Naive thymus-derived CD8-positive, alpha-beta T cell (primary cell): ENCODE data around the gene SUCLA2. TPM values are rescaled to one million over a fixed set of nuclear protein-coding genes. Genes with fewer than 3 reads are reported as not detected.
"Not testable (repeated sequence)": the region's sequence is repeated elsewhere in the genome, so short reads cannot be mapped to it uniquely, and the experiment has no call there.

ENCODE experiments used
- ATAC-seq, 2 donors: fragments of 150-1000 bp; cut with Tn5 transposase in 1 of 2; sonication (Bioruptor Pico), chemical (Tn5 transposase) in 1 of 2; 1 replicate in 1 of 2; 2 replicates in 1 of 2; pipeline ENCODE4 v1.10.0; 2021; ENCODE audit warnings: mild to moderate bottlenecking in 2 of 2, moderate library complexity in 2 of 2
- POLR2A ChIA-PET: fragments of 350-600 bp; sonication (Branson Sonifier 250); formaldehyde crosslinking; loops from one replicate; lab custom pipeline; 2021; ENCODE audit warnings: antibody characterized with exemption; lab: Charles Lee
- DNase-seq, 10 donors: peaks; one replicate each; pipeline versions ENCODE4 v3.0.0 to v3.0.0-alpha.2; 2020 to 2022
- H3K27ac Mint-ChIP-seq, 10 donors: one replicate each; pipeline ENCODE4 v1.8.0; 2020 to 2022; ENCODE audit warnings: mild to moderate bottlenecking in 10 of 10, mixed read lengths in 10 of 10, moderate library complexity in 4 of 10, inconsistent platforms in 1 of 10
- H3K27me3 Mint-ChIP-seq, 5 donors: one replicate each; pipeline ENCODE4 v1.8.0; 2021 to 2022; ENCODE audit warnings: mixed read lengths in 5 of 5
- H3K36me3 Mint-ChIP-seq, 3 donors: one replicate each; pipeline ENCODE4 v1.8.0; 2020 to 2022; ENCODE audit warnings: mixed read lengths in 3 of 3, mild to moderate bottlenecking in 2 of 3, inconsistent platforms in 1 of 3
- H3K4me1 Mint-ChIP-seq, 4 donors: one replicate each; pipeline ENCODE4 v1.8.0; 2021 to 2022; ENCODE audit warnings: mixed read lengths in 4 of 4
- H3K4me3 Mint-ChIP-seq, 10 donors: one replicate each; pipeline ENCODE4 v1.8.0; 2020 to 2022; ENCODE audit warnings: mild to moderate bottlenecking in 10 of 10, mixed read lengths in 10 of 10, moderate library complexity in 6 of 10, inconsistent platforms in 1 of 10
- H3K9me3 Mint-ChIP-seq, 9 donors: one replicate each; pipeline ENCODE4 v1.8.0; 2020 to 2022; ENCODE audit warnings: mixed read lengths in 9 of 9, mild to moderate bottlenecking in 3 of 9, inconsistent platforms in 1 of 9, moderate library complexity in 1 of 9
- polyA plus RNA-seq, 3 donors: library from polyadenylated mRNA; unstranded; fragments of 300-500 nt; fragmentation: Illumina TruSeq; gene quantifications; one replicate each; pipeline ENCODE4 v1.2.3, GENCODE V29; 2021
- total RNA-seq, 8 experiments: library from RNA in 2 of 8; stranded (reverse) in 2 of 8; gene quantifications; one replicate each; pipeline ENCODE4 v1.2.3 and lab custom pipeline; 2021 to 2026

SUCLA2 gene
- total and polyA plus RNA-seq, 5 experiments from 2014 or later, result 14.5 to 33.4 (median 31.8) TPM

DNA sequence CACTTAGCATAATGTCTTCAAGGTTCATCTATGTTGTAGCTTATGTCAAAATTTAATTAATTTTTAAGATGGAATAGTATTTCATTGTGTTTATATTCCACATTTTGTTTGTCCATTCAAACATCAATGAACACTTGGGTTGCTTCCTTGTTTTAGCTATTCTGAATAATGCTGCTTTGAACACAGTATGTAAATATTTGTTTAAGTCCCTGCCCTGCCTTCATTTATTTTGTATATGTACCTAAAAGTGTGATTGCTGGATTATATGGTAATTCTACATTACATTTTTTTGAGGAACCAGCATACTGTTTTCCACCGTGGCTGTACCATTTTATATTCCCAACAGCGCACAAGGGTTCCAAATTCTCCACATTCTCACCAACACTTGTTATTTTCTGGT is 17.6 kb upstream of the SUCLA2 start:
- POLR2A ChIA-PET, result no interaction called here
- peaks cover 0 to 20% (median 13%) of the 10 kb centered on the region in 3 donors for H3K36me3 Mint-ChIP-seq
- peaks cover 0 to 22% (median 10%) of the 10 kb centered on the region in 4 donors for H3K4me1 Mint-ChIP-seq
- no peaks in the 10 kb centered on the region for H3K27me3 Mint-ChIP-seq
- no peak overlapping the region for H3K4me3 Mint-ChIP-seq
- H3K27ac Mint-ChIP-seq, result no peak overlapping the region
- no peaks in the 10 kb centered on the region for H3K9me3 Mint-ChIP-seq
- no peak for ATAC-seq
- no peak for DNase-seq

DNA sequence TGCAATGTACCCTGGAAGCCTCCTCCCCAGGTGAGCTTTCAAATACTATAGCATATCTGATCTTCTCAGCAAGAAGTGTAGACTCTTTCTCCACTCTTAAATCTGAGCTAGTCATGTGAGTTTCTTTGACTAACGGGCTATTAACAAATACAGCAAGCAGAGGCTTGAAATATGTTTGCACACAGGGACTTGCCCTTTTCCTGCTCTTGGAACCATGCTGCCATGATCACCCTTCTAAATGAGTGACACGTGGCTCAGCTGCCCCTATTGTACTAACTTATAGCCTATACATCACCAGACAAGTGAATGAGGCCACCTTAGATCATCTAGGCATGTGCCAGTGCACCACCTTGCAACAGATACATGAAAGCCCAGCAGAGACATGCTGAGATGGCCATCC is 13.3 kb upstream of the SUCLA2 start:
- POLR2A ChIA-PET, result no interaction called here
- Mint-ChIP-seq H3K4me3 (no peak overlapping the region), H3K36me3 (peaks cover 0 to 32% (median 22%) of the 10 kb centered on the region in 3 donors), H3K27ac (no peak overlapping the region), H3K27me3 (no peaks in the 10 kb centered on the region), H3K4me1 (peaks cover 0 to 7% (median 2%) of the 10 kb centered on the region in 4 donors), H3K9me3 (no peaks in the 10 kb centered on the region)
- ATAC-seq, result no peak
- no peak for DNase-seq

DNA sequence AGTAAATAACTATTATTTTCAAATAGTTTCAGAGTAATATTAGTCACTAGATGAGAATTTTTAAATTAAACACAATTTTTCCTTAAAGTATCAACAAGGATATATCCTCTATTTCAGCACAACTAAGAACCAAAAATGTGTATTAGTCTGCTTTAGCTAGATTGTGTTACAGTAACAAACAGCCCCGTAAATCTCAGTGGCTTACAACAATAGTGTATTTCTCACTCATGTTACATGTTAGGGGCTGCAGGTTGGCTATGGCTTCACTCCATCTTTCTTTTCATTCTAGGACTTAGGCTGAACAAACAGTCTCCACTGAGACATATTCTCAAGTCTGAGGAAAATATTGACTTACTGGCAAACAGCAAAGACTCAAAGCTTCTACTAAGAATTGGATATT is 11.6 kb upstream of the SUCLA2 start:
- H3K4me3 Mint-ChIP-seq, result no peak overlapping the region
- no peak for DNase-seq
- peaks cover 8 to 35% (median 22%) of the 10 kb centered on the region in 3 donors for H3K36me3 Mint-ChIP-seq
- no peak for ATAC-seq
- H3K4me1 Mint-ChIP-seq, result peaks cover 0 to 8% (median 4%) of the 10 kb centered on the region in 4 donors
- POLR2A ChIA-PET, result interaction anchor here (0.6 kb wide), 1 partner anchor 19 kb away, joined by 3 read pairs; no protein-coding TSS in a partner anchor
- H3K27me3 Mint-ChIP-seq, result no peaks in the 10 kb centered on the region
- H3K27ac Mint-ChIP-seq, result no peak overlapping the region
- no peaks in the 10 kb centered on the region for H3K9me3 Mint-ChIP-seq

DNA sequence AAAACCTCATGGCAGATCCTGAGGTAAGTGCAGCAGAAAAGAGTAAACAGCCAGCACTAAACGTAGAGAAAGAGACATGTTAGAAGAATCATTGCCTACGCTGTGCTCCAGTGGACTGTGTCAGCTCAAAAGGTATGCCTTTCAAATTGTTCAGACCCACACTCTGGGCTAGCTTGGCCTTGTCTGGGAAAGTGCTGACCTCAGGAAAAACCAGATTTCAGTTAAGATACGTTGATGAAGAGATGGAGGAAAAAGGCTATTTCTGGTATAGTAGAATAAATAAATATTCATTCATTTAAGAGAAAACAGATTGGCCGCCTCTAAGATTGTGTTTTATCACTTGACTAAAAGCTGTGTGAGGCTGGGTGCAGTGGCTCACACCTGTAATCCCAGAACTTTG is 9.6 kb upstream of the SUCLA2 start:
- ATAC-seq (no peak), DNase-seq (no peak)
- Mint-ChIP-seq H3K36me3 (peaks cover 8 to 35% (median 22%) of the 10 kb centered on the region in 3 donors), H3K4me1 (peaks cover 0 to 8% (median 4%) of the 10 kb centered on the region in 4 donors), H3K27me3 (no peaks in the 10 kb centered on the region), H3K9me3 (no peaks in the 10 kb centered on the region), H3K27ac (no peak overlapping the region), H3K4me3 (no peak overlapping the region)
- POLR2A ChIA-PET, result no interaction called here

DNA sequence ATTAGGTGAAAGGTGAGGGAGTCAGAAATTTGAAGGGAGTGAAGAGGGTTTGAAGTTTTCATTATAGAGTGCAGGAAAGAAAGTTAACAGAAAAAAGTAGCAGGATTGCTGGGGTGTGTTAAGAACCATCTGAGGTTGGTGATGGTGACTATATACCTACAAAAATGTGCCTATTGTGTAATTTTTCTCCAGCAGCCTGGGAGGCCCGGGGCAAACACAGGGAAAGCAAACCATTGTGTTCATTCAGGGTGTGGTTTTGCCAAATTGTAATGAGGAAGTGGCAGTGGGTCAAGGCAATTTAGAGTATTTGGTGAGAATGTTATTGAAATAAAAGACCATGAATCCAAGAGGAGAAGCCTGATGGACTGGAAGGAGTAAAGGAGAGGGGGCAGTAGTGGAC is 8.2 kb upstream of the SUCLA2 start:
- Mint-ChIP-seq H3K4me3 (no peak overlapping the region), H3K9me3 (no peaks in the 10 kb centered on the region), H3K27ac (peak overlapping the region in 3 of 10 donors; percentile 4 to 55 (median 26)), H3K27me3 (no peaks in the 10 kb centered on the region), H3K4me1 (peaks cover 0 to 8% (median 0%) of the 10 kb centered on the region in 4 donors), H3K36me3 (peaks cover 8 to 31% (median 20%) of the 10 kb centered on the region in 3 donors)
- POLR2A ChIA-PET, result no interaction called here
- no peak for DNase-seq
- ATAC-seq, result no peak

DNA sequence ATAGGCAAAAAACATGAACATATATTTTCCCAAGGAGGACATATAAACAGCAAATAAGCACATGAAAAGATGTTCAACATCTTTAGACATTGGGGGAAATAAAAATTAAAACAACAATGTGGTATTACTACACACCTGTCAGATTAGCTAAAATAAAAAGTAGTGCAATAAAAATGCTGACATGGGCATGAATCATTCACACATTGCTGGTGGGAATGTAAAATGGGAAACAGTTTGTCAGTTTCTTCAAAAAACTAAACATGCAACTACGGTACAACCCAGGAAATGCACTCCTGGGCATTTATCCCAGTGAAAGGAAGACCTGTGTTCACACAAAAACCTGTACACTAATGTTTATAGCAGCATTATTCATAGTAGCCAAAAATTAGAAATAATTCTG is 5.3 kb upstream of the SUCLA2 start:
- ATAC-seq, result no peak
- peaks cover 4 to 13% (median 8%) of the 10 kb centered on the region in 3 donors for H3K36me3 Mint-ChIP-seq
- POLR2A ChIA-PET, result interaction anchor here (0.7 kb wide), 2 partner anchors 45 to 308 kb away, joined by 3 read pairs; no protein-coding TSS in a partner anchor
- H3K4me1 Mint-ChIP-seq, result peaks cover 5 to 13% (median 5%) of the 10 kb centered on the region in 4 donors
- H3K27me3 Mint-ChIP-seq, result no peaks in the 10 kb centered on the region
- no peak for DNase-seq
- no peak overlapping the region for H3K27ac Mint-ChIP-seq
- no peak overlapping the region for H3K4me3 Mint-ChIP-seq
- no peaks in the 10 kb centered on the region for H3K9me3 Mint-ChIP-seq

DNA sequence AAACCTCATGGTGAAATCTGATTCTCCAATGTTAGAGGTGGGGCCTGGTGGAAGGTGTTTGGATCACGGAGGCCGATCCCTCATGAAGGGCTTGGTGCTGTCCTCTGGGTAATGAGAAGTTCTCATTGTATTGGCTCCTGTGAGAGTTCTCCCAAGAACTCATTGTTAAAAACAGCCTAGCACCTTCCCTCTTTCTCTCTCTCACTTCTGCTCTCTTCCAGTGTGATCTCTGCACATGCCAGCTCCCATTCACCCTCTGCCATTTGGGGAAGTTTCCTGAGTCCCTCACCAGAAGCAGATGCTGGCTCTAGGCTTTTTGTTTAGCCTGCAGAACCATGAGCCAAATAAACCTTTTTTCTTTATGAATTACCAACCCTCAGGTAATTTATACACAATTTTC is 3.1 kb upstream of the SUCLA2 start:
- Mint-ChIP-seq H3K9me3 (no peaks in the 10 kb centered on the region), H3K4me1 (peaks cover 13 to 27% (median 21%) of the 10 kb centered on the region in 4 donors), H3K36me3 (peaks cover 0 to 8% (median 5%) of the 10 kb centered on the region in 3 donors), H3K27ac (no peak overlapping the region), H3K4me3 (no peak overlapping the region), H3K27me3 (no peaks in the 10 kb centered on the region)
- ATAC-seq (no peak), DNase-seq (no peak)
- POLR2A ChIA-PET, result no interaction called here

DNA sequence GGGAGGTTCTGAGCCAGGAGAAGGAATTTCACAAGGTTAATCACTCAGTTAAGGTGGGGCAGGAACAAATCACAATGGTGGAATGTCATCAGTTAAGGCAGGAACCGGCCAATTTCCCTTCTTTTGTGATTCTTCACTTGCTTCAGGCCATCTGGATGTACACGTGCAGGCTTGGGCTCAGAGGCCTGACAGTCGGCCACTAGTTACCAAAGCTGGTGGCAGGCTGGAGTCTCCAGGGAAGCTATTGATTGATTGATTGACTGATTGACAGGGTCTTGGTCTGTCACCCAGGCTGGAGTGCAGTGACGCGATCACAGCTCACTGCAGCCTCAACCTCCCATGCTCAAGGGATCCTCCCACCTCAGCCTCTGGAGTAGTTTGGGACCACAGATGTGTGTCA is 926 bp upstream of the SUCLA2 start:
- not testable (repeated sequence) for ATAC-seq, H3K36me3 Mint-ChIP-seq, H3K9me3 Mint-ChIP-seq, DNase-seq, H3K27me3 Mint-ChIP-seq
- POLR2A ChIA-PET, result interaction anchor here (0.6 to 2.5 kb wide), 2 partner anchors 36 to 883 kb away, joined by 3 to 7 read pairs; partner anchors contain the start of gene NUDT15
- H3K4me3 Mint-ChIP-seq, result peak overlapping the region; percentile 89 to 98 (median 96)
- H3K4me1 Mint-ChIP-seq, result peaks cover 14 to 47% (median 35%) of the 10 kb centered on the region in 4 donors
- peak overlapping the region; percentile 31 to 95 (median 90) for H3K27ac Mint-ChIP-seq

DNA sequence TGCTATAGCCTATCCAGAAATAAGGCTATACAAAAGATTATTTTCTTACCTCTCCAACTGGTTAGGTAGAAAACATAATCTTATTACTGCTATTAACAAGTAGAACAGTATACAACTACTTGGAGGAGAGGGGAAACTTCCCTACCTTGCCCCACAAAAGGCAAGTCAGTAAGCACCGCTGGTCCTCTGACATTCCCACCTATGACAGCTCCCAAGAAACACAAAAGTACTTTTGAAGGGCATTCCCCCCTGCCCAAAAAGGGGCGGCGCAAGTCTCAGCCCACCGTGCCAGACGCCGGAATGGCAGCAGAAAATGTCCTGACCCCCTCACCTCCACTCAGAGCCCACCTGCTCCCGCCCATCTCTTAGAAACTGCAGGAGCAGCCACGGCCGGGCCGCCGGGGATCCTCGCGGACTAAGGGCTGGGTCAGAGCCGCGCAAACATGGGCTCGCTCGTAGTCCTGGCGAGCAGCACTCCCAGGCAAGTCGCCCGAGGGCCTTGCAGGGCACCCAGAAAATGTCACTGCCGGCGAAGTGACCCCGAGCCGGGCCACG is 437 bp downstream of the SUCLA2 start:
- Mint-ChIP-seq H3K36me3 (peaks cover 0 to 20% (median 0%) of the 10 kb centered on the region in 3 donors), H3K27ac (peak overlapping the region; percentile 77 to 95 (median 92)), H3K4me3 (peak overlapping the region; percentile 89 to 98 (median 96)), H3K27me3 (no peaks in the 10 kb centered on the region), H3K4me1 (peaks cover 14 to 48% (median 38%) of the 10 kb centered on the region in 4 donors), H3K9me3 (no peaks in the 10 kb centered on the region)
- DNase-seq (peak in 3 of 10 donors; percentile 1 to 20 (median 9)), ATAC-seq (peak; percentile 47 to 58)
- POLR2A ChIA-PET, result interaction anchor here (2.5 kb wide), 1 partner anchor 37 kb away, joined by 7 read pairs; the partner anchor contains the start of gene NUDT15

DNA sequence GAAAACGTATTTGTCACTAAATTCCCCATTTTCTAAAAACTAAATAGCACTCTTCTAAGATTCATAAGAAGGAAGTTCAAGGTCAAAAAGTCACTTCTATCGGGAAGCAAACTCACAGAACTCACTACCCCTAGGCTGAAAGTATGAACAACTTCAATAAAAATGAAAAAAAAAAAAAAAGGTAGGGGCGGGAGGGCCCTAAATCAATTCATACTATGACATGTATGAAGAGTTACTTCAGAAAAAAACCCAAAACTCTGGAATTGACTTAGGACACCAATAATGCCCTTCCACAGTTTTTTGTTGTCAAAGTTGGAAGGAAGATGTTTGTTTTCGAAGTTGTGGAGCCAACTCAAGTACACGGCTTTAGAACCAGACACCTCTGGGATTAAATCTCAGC is 1.1 kb downstream of the SUCLA2 start:
- peaks cover 14 to 48% (median 38%) of the 10 kb centered on the region in 4 donors for H3K4me1 Mint-ChIP-seq

DNA sequence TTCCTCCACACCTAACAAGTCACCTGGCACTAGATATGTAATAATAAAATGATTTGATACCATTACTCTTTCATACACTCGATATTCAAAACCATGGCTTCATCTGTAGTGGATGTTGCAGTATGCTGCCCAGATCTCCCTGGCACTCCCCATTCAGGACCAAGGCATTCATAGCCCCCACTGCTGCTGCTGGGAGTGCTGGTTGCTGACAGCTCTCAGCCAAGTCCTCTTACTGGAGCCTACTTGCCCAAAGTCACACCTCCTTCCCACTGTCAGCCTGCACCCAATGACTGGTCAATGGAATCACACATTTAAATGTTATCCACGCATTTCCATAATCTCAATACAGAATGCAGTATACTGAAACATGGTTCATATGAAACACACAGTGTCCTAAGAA is 3.7 kb downstream of the SUCLA2 start:
- Mint-ChIP-seq H3K4me1 (peaks cover 16 to 48% (median 42%) of the 10 kb centered on the region in 4 donors), H3K36me3 (peaks cover 5 to 47% (median 13%) of the 10 kb centered on the region in 3 donors), H3K4me3 (peak overlapping the region in 1 of 10 donors; percentile 0), H3K27ac (peak overlapping the region in 2 of 10 donors; percentile 0 to 1), H3K9me3 (no peaks in the 10 kb centered on the region), H3K27me3 (no peaks in the 10 kb centered on the region)
- ATAC-seq (no peak), DNase-seq (no peak)
- POLR2A ChIA-PET, result no interaction called here

More for the DNA sequence above, 1.1 kb downstream of the SUCLA2 start:
- Mint-ChIP-seq H3K27me3 (no peaks in the 10 kb centered on the region), H3K27ac (peak overlapping the region in 5 of 10 donors; percentile 80 to 95 (median 92)), H3K4me3 (peak overlapping the region; percentile 89 to 98 (median 96)), H3K36me3 (peaks cover 0 to 25% (median 0%) of the 10 kb centered on the region in 3 donors), H3K9me3 (no peaks in the 10 kb centered on the region)
- POLR2A ChIA-PET, result interaction anchor here (2.5 kb wide), 1 partner anchor 38 kb away, joined by 7 read pairs; the partner anchor contains the start of gene NUDT15
- no peak for ATAC-seq
- DNase-seq, result no peak

DNA sequence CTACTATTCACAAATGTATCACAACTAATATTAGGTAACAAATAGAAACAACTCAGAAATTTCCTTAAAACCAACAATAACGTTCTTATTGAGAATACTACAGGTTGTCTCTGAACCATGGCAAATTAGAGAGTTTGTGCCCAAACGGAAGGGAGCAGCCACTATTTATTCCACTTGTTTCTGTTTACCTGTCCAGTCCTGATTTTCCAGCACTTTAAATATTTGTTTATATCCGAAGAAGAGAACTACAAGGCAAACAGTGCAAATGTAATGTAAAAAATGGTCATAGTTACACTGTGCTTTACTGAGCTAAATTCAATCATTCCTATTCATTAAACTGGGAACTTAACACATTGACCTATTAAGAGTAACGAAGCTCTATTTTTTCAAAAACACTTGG is 9.2 kb downstream of the SUCLA2 start:
- H3K4me3 Mint-ChIP-seq, result no peak overlapping the region
- ATAC-seq, result no peak
- H3K9me3 Mint-ChIP-seq, result no peaks in the 10 kb centered on the region
- peaks cover 5 to 82% (median 23%) of the 10 kb centered on the region in 3 donors for H3K36me3 Mint-ChIP-seq
- H3K4me1 Mint-ChIP-seq, result peaks cover 4 to 19% (median 11%) of the 10 kb centered on the region in 4 donors
- DNase-seq, result no peak
- no peaks in the 10 kb centered on the region for H3K27me3 Mint-ChIP-seq
- H3K27ac Mint-ChIP-seq, result peak overlapping the region in 1 of 10 donors; percentile 7
- POLR2A ChIA-PET, result no interaction called here

DNA sequence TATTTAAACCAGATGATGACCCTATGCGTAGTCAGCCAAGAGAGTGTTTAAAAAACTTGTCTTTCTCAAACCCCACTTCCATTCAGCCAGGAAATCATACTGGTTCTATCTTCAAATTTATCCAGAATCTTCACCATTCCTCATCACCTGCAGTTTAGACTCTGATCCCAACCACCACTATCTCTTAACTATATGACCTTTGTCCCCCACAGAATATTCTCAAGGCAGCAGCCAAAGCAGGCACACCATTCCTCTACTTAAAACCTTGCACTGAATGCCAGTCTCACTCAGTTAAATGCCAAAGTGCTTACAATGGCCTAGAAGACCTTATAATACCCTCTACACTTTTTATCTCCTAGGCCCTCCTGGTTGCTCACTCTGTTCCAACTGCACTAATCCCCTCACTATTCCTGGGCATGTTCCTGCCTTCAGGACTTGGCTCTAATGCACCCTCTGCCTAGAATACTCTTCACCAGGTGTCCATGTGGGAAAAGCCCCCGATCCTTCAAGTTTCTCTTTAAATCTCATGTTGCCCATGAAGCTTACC is 10.1 kb downstream of the SUCLA2 start:
- Mint-ChIP-seq H3K27ac (peak overlapping the region in 3 of 10 donors; percentile 22 to 56 (median 27)), H3K27me3 (no peaks in the 10 kb centered on the region), H3K4me3 (no peak overlapping the region), H3K36me3 (peaks cover 5 to 83% (median 32%) of the 10 kb centered on the region in 3 donors), H3K4me1 (peaks cover 3 to 16% (median 10%) of the 10 kb centered on the region in 4 donors), H3K9me3 (no peaks in the 10 kb centered on the region)
- POLR2A ChIA-PET, result no interaction called here
- ATAC-seq (no peak), DNase-seq (no peak)
